WI38 (cell line): ENCODE measurements around the gene TOX2.

Source experiments
- H3K4me3 ChIP-seq: 2 replicates; pipeline ENCODE4 v1.5.1; 2011; ENCODE audit warnings: low read depth, mild to moderate bottlenecking, control low read depth, low read length
- TF ChIP-seq, protein P1 (sequence below): IDR thresholded peaks from 2 replicates; pipeline ENCODE4 v1.5.1; 2012; ENCODE audit warnings: low read depth, mild to moderate bottlenecking, control low read depth, low read length

Gene TOX2

GRCh38 chr20:44001667-44002596, 87.3 kb downstream of the TOX2 start:
- TF ChIP-seq, protein P1, sequence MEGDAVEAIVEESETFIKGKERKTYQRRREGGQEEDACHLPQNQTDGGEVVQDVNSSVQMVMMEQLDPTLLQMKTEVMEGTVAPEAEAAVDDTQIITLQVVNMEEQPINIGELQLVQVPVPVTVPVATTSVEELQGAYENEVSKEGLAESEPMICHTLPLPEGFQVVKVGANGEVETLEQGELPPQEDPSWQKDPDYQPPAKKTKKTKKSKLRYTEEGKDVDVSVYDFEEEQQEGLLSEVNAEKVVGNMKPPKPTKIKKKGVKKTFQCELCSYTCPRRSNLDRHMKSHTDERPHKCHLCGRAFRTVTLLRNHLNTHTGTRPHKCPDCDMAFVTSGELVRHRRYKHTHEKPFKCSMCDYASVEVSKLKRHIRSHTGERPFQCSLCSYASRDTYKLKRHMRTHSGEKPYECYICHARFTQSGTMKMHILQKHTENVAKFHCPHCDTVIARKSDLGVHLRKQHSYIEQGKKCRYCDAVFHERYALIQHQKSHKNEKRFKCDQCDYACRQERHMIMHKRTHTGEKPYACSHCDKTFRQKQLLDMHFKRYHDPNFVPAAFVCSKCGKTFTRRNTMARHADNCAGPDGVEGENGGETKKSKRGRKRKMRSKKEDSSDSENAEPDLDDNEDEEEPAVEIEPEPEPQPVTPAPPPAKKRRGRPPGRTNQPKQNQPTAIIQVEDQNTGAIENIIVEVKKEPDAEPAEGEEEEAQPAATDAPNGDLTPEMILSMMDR: no peak
- no peak overlapping the region for H3K4me3 ChIP-seq

DNA sequence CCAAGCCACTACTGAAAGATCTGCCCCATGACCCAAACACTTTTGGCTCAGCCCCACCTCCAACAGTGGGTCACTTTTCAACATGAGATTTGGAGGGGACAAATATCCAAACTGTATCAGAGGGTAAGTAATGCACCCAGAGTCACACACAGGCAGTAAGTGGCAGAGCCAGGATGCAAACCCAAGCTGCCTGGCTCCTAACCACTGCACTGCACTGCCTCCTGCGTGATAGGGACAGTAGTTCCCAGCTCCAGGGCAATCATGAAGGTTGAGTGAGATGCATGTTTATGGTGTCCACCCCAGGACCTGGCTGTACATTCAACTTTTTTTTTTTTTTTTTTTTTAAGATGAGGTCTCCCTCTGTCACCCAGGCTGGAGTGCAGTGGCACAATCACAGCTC, 88.2 kb downstream of the TOX2 start:
- TF ChIP-seq, protein P1: no peak
- H3K4me3 ChIP-seq: no peak overlapping the region

DNA sequence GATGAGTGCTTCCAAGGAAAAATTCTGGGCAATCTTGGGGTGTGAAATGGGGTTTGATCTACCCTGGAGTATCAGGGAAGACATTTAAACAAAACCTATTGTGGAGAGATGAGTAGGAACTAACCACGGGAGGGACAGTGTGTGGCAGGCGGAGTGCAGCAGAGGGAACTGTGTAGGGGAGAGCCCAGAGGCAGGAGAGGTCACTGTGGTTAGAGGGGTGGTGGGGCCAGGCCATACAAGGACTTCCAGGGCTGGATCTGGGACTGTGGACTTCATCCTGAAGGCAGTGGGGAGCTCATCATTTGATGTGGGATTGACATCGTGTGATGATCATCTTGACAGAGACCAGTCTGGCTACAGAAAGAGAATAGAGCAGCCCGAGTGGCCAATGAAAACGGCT, 89.0 kb downstream of the TOX2 start:
- H3K4me3 ChIP-seq: no peak overlapping the region
- TF ChIP-seq, protein P1: no peak

- TF ChIP-seq, protein P1: no peak
Observed at GRCh38 chr20:44004306-44004915, 89.8 kb downstream of the TOX2 start.

DNA sequence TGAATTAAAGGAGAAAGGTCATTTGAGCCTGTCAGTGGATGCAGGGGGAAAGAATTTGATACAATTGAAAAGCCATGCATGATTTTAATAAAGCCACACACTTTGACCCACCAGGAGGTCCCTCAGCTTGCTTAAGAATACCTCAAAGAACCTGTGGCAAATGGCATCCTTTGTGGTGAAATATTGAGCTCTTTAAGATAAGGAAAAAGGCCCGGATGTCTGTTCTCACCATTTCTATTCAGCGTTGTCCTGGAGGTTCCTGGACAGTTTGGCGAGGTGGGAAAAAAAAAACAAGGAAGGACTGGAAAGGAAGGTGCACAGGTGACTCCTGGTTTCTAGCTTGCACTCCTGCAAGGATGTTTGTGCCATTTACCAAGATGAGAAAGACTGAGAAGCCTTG, 91.0 kb downstream of the TOX2 start:
- no peak overlapping the region for H3K4me3 ChIP-seq
- TF ChIP-seq, protein P1: no peak

More at GRCh38 chr20:44004306-44004915, 89.8 kb downstream of the TOX2 start:
- no peak overlapping the region for H3K4me3 ChIP-seq

- H3K4me3 ChIP-seq: no peak overlapping the region
- TF ChIP-seq, protein P1: no peak
Observed at GRCh38 chr20:44006126-44006525, 91.5 kb downstream of the TOX2 start.

- no peak overlapping the region for H3K4me3 ChIP-seq
- TF ChIP-seq, protein P1: no peak
Observed at GRCh38 chr20:44006578-44006977, 91.9 kb downstream of the TOX2 start.
